ENCODE measurements around the gene RAPGEF1. TPM values are rescaled to one million over a fixed set of nuclear protein-coding genes. Genes with fewer than 3 reads are reported as not detected.
A peak's percentile ranks its signal among the peaks of the same experiment; 100 is the strongest.

The RAPGEF1 gene
- polyA plus RNA-seq, 12 donors: 68.2 to 123 (median 82.8) TPM; not detected in 1

GRCh38 chr9:131606896-131607567 is 132.8 kb downstream of the RAPGEF1 start:
- DNase-seq: no peak

- no peak for DNase-seq
These were observed 133.9 kb downstream of the RAPGEF1 start for GRCh38 chr9:131605770-131606590.

- DNase-seq: no peak
These were observed 136.0 kb downstream of the RAPGEF1 start for GRCh38 chr9:131603711-131604439.

GRCh38 chr9:131603199-131603598 is 136.7 kb downstream of the RAPGEF1 start:
- no peak for DNase-seq

GRCh38 chr9:131601683-131602181 is 138.1 kb downstream of the RAPGEF1 start:
- DNase-seq: no peak

- DNase-seq: no peak
These were observed 141.8 kb downstream of the RAPGEF1 start for GRCh38 chr9:131598121-131598520.

GRCh38 chr9:131597246-131597645 is 142.6 kb downstream of the RAPGEF1 start:
- no peak for DNase-seq

- DNase-seq: no peak
These were observed 143.5 kb downstream of the RAPGEF1 start for GRCh38 chr9:131596430-131596743.

- DNase-seq: no peak
These were observed 144.0 kb downstream of the RAPGEF1 start for GRCh38 chr9:131595696-131596429.

- no peak for DNase-seq
These were observed 144.8 kb downstream of the RAPGEF1 start for GRCh38 chr9:131594906-131595665.

- no peak for DNase-seq
These were observed 145.8 kb downstream of the RAPGEF1 start for GRCh38 chr9:131593936-131594665.

GRCh38 chr9:131593091-131593820 is 146.6 kb downstream of the RAPGEF1 start:
- no peak for DNase-seq

- no peak for DNase-seq
These were observed 148.0 kb downstream of the RAPGEF1 start for GRCh38 chr9:131591845-131592208.

GRCh38 chr9:131590907-131591844 is 148.7 kb downstream of the RAPGEF1 start:
- peak; percentile 73 for DNase-seq

GRCh38 chr9:131590449-131590848 is 149.4 kb downstream of the RAPGEF1 start:
- no peak for DNase-seq

- DNase-seq: no peak
These were observed 149.9 kb downstream of the RAPGEF1 start for GRCh38 chr9:131589993-131590392.

GRCh38 chr9:131589124-131589711 is 150.7 kb downstream of the RAPGEF1 start:
- DNase-seq: no peak

GRCh38 chr9:131588396-131588795 is 151.5 kb downstream of the RAPGEF1 start:
- DNase-seq: no peak
